ENCODE measurements around the gene TAS1R1.

DNA sequence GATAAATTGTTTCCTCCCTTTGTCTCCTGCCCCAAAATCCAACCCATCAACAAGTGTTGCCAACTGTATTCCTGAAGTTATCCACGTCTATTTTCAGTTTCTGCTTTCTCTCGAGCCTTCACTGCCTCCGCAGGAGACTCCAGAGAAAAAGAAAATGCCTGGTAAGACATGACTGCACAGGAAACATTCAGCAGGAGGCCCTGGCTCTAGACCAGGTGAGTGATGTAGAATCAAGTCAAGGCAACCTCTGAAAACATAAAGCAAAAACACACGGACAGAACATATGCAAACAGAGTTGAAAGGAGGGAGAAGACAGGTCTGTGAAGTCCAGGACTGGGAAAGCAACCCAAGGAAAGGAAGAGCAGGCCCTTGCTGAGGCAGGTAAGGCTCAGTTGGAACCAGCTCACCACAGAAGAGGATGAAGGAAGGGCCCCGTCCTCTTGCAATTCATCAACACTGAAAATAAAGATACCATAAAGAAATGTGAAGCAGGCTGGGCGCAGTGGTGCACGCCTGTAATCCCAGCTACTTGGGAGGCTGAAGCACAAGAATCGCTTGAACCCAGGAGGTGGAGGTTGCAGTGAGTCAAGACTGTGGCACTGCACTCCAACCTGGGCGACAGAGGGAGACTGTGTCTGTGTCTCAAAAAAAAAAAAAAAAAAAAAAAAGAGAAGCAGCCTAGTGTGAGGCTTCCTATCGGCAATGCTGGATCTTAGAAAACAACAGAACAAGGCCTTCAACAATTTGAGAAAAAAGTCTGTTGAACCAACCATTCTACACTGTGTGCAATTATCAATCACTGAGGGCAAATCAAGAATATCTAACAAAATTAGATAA is 9.6 kb upstream of the TAS1R1 start:
- TF ChIP-seq POLR2AphosphoS5 (IDR thresholded peaks at IDR 0.05; ENCODE audit: borderline replicate concordance, low read depth, low read length) (no peak), EZH2 (IDR thresholded peaks at IDR 0.05) (no peak), FOXP2 (optimal IDR thresholded peaks at IDR 0.05; ENCODE audit: control extremely low read depth, extremely low read length, insufficient read depth) (no peak)

Data from SK-N-MC (cell line).